ENCODE results near the gene SERTAD2.

SERTAD2 gene

DNA sequence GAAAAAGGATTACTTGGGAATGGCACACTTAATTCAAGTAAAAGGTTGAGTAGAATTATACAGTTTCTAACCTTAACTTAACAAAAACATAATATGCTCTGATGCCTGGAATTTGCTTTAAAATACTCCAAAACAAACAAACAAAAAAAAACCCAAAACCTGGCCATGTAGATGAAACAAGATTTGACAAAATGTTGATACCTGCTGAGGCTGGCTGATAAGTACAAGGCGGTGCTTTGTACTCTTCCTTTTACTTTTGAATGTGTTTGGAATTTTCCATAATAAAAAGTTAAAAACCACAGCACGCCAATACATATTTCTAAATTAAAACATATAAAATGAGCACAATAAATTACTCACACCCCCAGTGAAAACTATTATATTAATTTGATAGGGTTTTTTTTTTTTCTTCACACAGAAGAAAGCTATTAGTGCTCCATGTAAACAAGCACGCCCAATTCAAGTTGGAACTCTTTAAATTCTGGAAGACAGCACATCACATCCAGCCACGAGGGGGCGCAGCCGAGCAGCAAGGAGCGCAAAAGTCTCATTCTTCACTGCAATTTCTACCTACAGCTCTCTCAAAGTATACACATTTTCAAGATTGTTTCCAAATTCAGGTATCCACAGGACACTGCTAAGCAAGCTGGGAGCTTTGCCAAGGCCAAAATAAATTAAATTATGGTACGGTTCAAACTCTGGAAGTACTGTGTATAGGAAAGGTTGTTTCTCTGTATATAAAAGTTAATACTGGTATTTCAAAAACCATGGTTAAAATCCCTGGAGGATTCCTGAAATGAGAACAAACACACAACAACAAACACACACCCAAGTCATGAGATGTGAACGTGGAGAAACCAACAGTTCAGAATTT, 7.5 kb downstream of the SERTAD2 start:
- peak; percentile 36 for DNase-seq

DNA sequence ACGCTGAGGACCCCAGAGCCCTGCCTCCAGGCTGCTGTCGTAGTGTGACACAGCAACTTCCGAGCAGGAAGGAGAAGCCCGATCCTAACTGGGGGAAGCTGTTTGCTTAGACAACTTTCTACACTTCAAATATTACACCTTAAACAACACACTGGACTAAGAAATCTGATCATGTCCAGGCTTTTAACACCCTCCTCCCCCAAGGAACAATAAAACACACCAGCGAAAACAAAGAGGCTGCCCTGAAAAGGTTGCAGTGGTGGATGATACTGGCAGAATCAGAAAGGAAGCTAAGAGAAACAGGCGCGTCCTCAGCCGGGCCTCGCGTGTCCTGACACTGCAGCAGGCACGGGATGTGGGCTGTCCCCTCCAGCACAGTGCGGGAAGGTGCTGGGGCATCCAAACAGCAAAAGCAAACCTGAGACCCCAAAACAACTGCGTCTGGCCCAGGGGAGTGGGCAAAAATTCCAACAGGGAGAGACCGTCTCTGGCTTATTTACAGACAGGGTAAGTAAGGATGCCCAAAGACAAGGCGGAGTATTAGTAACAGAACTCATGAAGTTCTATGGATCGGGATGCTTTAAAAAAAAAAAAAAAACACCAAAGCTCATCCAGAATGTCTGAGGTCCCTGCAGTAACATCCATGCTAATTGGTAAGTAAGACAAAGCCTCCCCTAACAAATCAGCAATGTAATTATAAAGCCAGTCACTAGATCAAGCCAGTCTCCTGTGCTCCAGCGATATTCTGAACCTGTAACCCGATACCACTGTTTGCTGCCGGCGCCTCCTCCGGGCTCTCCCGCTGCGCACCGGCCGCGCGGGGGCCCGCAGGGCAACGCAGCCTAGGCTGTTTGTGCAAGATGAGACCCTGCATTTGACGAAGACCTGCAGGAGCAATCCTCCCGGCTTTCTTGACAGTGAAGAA, 9.0 kb downstream of the SERTAD2 start:
- no peak for DNase-seq

- DNase-seq, result no peak
Observed at GRCh38 chr2:64643838-64644457, 9.8 kb downstream of the SERTAD2 start.

DNA sequence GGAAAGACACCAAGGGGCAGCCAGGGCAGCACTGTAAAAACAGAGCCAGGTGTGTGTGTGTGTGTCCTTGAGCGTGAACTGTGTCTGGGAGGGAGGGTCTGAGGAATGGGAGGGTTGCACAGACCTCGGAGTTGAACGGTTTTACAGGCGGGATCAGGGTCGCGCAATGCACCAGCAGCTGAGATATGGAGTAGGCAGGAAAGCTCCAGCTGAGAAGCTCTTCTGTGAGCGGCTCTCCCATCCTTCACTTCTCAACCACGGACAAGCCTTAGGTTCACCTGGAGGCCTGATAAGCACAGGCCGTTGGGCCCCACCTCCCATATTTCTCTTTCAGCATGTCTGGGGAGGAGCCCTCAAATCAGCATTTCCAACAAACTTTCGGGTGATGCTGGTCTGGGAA, 12.1 kb downstream of the SERTAD2 start:
- no peak for DNase-seq

DNA sequence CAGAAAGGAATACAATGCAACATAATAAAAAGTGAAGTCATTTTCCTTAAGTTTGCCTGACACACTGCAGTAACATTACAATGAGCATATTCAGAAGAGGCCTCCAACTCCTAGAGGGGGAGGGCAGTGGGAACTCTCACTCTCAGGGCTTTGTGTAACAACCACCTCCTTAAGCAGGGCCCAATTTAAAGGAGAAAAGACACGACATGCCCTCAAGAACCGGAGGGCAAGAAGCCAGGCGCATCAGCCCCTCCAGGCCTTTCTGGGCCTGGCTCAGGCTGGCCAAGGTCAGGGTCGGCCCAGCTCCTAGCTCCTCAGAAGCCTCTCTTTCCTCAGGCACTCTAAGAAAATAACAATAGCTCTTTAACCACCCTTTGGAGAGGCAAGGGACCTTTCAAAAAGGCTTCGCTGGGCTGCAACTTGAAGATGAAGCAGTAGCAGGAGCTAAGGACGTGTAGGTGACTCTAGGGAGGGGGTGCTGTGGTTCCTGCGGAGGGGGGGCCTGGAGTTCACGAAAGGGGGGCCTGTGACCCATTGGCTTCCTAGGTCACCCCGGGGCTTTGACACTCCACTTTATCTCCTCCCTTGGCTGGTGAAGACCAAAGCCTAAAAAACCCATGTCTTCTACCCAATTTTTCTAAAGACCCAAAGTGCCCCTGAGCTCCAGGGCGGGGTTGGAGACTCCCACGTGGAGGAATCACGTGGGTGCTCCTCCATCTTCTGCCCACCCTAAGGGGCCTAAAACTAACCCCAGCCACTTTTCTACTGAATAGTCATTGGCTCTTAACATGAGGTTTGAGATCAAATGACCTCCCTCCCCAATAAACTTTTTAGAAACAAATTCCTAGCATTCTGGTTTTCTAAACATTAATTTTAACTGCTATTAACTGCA, 13.3 kb downstream of the SERTAD2 start:
- DNase-seq, result no peak

GRCh38 chr2:64639691-64640090, 14.0 kb downstream of the SERTAD2 start:
- DNase-seq, result no peak

GRCh38 chr2:64638502-64639120, 15.1 kb downstream of the SERTAD2 start:
- no peak for DNase-seq

DNA sequence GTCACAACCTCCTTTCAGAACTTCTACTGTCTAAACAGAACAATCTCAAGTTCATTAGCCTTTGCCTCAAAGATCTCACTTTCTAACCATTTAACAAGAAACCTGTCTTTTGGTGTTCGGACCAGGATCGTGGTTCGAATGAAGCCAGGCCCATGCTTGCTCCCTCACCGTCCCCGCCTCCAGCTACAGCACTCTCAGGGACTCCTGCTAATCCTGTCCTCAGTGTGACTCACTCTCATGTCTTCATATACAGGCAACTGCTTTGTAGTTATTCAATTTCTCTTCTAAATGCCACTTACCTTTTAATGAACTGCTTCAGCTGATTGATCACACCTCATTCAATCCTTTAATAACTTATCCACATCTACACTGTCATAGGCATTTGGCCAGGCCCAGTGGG, 15.8 kb downstream of the SERTAD2 start:
- DNase-seq, result no peak

DNA sequence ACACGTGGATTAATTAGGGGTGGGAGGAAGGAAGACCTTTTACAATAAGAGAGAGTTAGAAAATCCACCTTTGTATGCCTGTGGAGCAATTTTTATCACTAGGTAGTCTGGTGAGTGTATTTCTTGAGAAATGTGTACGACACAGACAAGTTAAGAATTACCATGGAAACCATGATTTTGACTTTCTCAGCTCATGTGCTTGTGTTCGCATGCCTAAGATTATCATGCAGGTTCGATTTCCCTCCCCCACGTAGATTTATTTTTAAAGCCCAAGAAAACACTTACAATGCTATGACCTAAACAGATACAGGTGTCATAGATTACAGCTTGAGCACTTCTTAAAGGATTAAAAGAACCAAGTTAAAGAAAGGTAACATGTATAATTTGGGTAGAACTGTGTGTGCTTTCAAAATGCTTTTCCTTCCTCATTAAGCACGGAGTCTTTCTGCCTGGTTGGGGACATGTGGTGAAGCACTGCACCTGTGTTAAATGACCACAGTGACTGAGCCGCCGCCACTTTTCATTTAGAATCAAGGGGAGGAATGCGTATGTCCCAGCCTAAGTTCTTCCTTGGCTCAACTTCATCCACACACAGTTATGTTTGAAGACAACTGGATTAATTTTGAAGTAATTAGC, 16.6 kb downstream of the SERTAD2 start:
- DNase-seq, result no peak

DNA sequence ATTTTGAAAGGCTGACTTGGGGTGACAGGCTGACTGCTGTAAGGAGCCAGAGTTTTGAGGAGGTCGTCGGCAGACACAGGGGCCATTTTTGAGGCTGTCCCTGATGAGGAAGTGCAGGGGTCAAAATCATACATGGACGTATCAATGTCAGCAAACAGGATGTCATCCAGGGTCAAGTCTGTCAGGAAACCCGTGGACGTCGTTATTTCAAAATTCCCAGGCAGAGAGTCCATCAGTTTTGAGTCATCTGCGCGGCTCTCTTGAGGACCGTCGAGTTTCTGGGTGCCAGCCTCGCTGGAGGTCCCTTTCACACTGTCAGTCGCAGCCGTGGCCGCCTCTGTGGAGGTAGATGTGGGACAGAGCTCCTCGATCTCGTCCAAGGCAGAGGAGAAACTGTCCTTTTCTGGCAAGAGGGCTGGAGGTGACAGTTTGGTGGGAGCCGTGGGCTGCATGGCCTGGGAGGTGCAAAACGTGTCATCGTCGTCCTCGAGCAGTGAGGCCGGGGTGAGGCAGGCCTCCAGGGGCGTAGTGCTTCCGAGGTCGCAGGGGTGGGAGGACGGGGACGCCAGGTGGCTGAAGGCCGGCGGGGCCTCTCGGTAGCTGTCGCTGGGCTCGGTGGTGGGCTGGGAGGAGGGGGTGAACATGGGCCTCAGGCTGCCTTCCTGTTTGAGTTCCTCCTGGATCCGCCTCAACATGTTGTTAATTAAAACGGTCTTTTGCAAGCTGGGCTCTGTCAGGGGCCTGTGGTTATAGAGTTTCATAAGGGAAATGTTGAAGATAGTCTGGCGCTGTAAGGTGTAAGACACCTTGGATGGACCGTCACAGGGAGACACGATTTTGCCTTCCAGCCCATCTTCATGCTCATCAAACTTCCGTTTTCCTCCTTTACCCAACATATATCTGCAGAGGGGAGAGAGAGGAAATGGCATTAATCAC, 17.5 kb downstream of the SERTAD2 start:
- no peak for DNase-seq

GRCh38 chr2:64634345-64635267, 19.1 kb downstream of the SERTAD2 start:
- no peak for DNase-seq

GRCh38 chr2:64632835-64633819, 20.6 kb downstream of the SERTAD2 start:
- no peak for DNase-seq

- no peak for DNase-seq
Observed at GRCh38 chr2:64631771-64632170, 21.9 kb downstream of the SERTAD2 start.

DNA sequence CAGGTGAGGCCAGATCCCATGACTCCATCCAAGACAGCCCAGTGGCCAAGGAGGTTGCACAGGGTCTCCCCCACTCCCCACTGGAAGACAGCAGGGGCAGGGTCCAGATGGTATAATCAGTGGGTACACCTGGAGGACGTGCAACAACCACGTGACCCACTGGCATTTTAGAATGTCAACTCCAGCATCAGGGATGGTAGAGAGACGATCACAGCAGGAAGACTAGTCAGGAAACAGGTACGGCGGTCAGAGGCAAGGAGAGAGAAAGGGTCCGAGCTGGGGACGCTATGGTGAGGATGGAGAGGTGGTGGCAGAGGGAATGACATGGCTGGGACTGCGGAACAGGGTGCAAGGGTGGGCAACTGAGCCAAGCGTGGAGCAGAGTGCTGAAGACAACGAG, 23.0 kb downstream of the SERTAD2 start:
- DNase-seq, result no peak

- DNase-seq, result no peak
Observed at GRCh38 chr2:64629875-64630274, 23.8 kb downstream of the SERTAD2 start.

DNA sequence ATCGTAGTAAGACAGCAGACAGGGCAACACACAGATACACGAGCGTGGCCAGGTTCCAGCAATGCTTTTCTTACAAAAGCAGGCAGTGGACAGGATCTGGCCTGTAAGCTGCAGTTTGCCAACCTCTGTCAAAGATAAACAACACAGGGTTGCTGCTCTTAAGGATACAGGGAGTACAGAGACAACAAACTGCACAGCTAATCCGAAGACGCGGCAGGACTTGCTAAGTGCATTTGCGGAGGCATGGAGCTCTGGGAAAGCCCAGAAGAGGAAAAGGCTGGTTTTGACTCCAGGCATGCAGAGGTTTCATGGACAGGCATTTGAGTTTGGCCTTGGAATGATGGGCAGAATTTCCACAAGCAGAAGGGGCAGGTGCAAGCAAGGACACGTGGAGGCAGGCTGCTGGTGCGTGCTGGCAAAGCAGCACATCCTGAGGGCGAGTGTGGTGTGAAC, 24.4 kb downstream of the SERTAD2 start:
- DNase-seq, result no peak
